ENCODE measurements around the gene GJA1.
"Not testable (repeated sequence)": the region's sequence is repeated elsewhere in the genome, so short reads cannot be mapped to it uniquely, and the experiment has no call there.

GJA1 gene

GRCh38 chr6:121438869-121439268, 3.4 kb downstream of the GJA1 start:
- TF ChIP-seq ZFX (IDR thresholded peaks at IDR 0.05; ENCODE audit: borderline replicate concordance): no peak
- TF ChIP-seq, protein P1, sequence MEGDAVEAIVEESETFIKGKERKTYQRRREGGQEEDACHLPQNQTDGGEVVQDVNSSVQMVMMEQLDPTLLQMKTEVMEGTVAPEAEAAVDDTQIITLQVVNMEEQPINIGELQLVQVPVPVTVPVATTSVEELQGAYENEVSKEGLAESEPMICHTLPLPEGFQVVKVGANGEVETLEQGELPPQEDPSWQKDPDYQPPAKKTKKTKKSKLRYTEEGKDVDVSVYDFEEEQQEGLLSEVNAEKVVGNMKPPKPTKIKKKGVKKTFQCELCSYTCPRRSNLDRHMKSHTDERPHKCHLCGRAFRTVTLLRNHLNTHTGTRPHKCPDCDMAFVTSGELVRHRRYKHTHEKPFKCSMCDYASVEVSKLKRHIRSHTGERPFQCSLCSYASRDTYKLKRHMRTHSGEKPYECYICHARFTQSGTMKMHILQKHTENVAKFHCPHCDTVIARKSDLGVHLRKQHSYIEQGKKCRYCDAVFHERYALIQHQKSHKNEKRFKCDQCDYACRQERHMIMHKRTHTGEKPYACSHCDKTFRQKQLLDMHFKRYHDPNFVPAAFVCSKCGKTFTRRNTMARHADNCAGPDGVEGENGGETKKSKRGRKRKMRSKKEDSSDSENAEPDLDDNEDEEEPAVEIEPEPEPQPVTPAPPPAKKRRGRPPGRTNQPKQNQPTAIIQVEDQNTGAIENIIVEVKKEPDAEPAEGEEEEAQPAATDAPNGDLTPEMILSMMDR (IDR thresholded peaks at IDR 0.05): no peak
- no peak overlapping the region for H3K27ac ChIP-seq

DNA sequence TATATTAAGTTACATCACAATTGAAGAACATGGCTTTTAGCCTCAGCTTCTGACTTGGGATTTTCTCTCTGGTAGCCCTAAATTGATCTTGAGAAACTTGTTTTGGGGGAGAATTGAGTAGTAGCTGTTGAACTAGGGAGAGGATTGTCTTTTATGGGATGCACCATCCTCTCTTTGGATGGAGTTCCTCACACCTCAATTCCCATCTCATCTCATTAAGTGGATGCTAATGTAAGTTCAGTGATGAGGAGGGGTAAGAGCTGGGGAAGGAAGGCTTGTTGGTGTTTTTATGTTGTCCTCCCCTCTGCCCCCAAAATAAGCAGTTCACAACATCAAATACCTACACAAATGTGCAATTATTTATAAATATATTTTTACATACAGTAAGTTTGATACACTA, 4.0 kb downstream of the GJA1 start:
- TF ChIP-seq ZFX (IDR thresholded peaks at IDR 0.05; ENCODE audit: borderline replicate concordance): no peak
- TF ChIP-seq, protein P1 (IDR thresholded peaks at IDR 0.05): no peak
- H3K27ac ChIP-seq: no peak overlapping the region

GRCh38 chr6:121439926-121440325, 4.5 kb downstream of the GJA1 start:
- no peak overlapping the region for H3K27ac ChIP-seq
- TF ChIP-seq, protein P1 (IDR thresholded peaks at IDR 0.05): no peak
- TF ChIP-seq ZFX (IDR thresholded peaks at IDR 0.05; ENCODE audit: borderline replicate concordance): no peak

- H3K27ac ChIP-seq: no peak overlapping the region
- no peak for TF ChIP-seq ZFX (IDR thresholded peaks at IDR 0.05; ENCODE audit: borderline replicate concordance)
- TF ChIP-seq, protein P1 (IDR thresholded peaks at IDR 0.05): no peak
These were observed 6.0 kb downstream of the GJA1 start for GRCh38 chr6:121441477-121441876.

- H3K27ac ChIP-seq: no peak overlapping the region
- TF ChIP-seq ZFX (IDR thresholded peaks at IDR 0.05; ENCODE audit: borderline replicate concordance): no peak
- TF ChIP-seq, protein P1 (IDR thresholded peaks at IDR 0.05): no peak
These were observed 7.1 kb downstream of the GJA1 start for GRCh38 chr6:121442576-121442975.

- H3K27ac ChIP-seq: no peak overlapping the region
- TF ChIP-seq, protein P1 (IDR thresholded peaks at IDR 0.05): no peak
- TF ChIP-seq ZFX (IDR thresholded peaks at IDR 0.05; ENCODE audit: borderline replicate concordance): no peak
These were observed 8.6 kb downstream of the GJA1 start for GRCh38 chr6:121443971-121444541.

- H3K27ac ChIP-seq: not testable (repeated sequence)
These were observed 11.3 kb downstream of the GJA1 start for GRCh38 chr6:121446705-121447104.

GRCh38 chr6:121447746-121448145, 12.3 kb downstream of the GJA1 start:
- H3K27ac ChIP-seq: not testable (repeated sequence)

DNA sequence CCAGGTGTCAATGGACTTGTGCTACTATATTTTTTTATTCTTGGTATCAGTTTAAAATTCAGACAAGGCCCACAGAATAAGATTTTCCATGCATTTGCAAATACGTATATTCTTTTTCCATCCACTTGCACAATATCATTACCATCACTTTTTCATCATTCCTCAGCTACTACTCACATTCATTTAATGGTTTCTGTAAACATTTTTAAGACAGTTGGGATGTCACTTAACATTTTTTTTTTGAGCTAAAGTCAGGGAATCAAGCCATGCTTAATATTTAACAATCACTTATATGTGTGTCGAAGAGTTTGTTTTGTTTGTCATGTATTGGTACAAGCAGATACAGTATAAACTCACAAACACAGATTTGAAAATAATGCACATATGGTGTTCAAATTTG, 13.1 kb downstream of the GJA1 start:
- H3K27ac ChIP-seq: not testable (repeated sequence)
